Nephron progenitor cell (in vitro differentiated cells): ENCODE measurements around the gene UCKL1.
A peak's percentile ranks its signal among the peaks of the same experiment; 100 is the strongest.
"Not testable (repeated sequence)": the region's sequence is repeated elsewhere in the genome, so short reads cannot be mapped to it uniquely, and the experiment has no call there.

Source experiments
- DNase-seq: peaks from one replicate; pipeline ENCODE4 v3.0.0; 2021
- H3K27ac Mint-ChIP-seq: 2 replicates; pipeline ENCODE4 v1.8.0; 2021; ENCODE audit warnings: mild to moderate bottlenecking, moderate library complexity, mixed read lengths
- H3K27me3 Mint-ChIP-seq: 2 replicates; pipeline ENCODE4 v1.8.0; 2021; ENCODE audit warnings: mild to moderate bottlenecking, low read depth, mixed read lengths; ENCODE audit not compliant: poor library complexity
- H3K36me3 Mint-ChIP-seq: 2 replicates; pipeline ENCODE4 v1.8.0; 2021; ENCODE audit warnings: low read depth, mixed read lengths
- H3K4me1 Mint-ChIP-seq: 2 replicates; pipeline ENCODE4 v1.8.0; 2021; ENCODE audit warnings: mixed read lengths
- H3K4me3 Mint-ChIP-seq: 2 replicates; pipeline ENCODE4 v1.8.0; 2021; ENCODE audit warnings: mild to moderate bottlenecking, moderate library complexity, mixed read lengths
- H3K9me3 Mint-ChIP-seq: 2 replicates; pipeline ENCODE4 v1.8.0; 2021; ENCODE audit warnings: mild to moderate bottlenecking, moderate library complexity, mixed read lengths
- TF ChIP-seq, protein P1 (sequence below): fragments of 200-600 bp; sonication (generic); IDR thresholded peaks from 2 replicates; pipeline ENCODE4 v1.5.0; 2021; ENCODE audit warnings: antibody characterized with exemption

UCKL1 gene

DNA sequence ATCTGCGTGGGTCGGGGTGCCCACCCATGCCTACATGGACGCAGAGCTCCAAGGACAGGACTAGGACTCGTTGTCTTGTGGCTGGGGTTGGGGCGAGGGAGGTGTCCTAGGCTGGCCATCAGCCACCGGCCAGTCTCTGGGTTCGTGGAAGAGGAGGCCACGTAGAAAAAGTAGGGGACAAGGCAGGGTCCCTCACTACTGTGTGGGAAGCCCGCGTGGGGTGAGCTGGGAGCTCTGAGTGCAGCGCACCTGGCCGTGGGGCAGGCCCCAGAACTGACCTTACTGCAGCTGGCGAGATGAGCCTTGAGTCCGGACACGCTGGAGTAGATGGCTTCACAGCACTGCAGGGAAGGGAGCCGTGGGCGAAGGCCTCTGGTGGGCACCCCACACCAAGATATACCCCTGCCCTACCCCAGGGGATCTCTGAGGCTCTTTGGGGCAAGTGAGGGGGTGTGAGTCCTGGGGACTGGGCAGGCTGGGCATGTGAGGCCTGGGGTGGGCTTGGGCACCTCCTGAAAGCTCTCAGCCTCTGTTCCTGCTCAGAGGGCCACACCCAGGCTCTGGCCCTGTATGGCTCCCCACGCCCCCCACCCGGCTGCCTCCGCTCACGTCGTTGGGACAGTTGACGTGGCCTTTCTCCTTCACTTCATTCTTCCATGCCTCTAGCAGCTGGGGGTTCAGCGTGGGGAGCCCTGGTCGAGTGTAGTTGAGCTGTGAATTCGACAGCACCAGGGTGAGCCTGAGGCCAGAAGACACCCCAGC lies 5.6 kb upstream of the UCKL1 start:
- H3K4me1 Mint-ChIP-seq: peaks cover 22% of the 10 kb centered on the region
- no peak overlapping the region for H3K4me3 Mint-ChIP-seq
- peaks cover 4% of the 10 kb centered on the region for H3K9me3 Mint-ChIP-seq
- H3K27me3 Mint-ChIP-seq: peaks cover 3% of the 10 kb centered on the region
- H3K36me3 Mint-ChIP-seq: peaks cover 16% of the 10 kb centered on the region
- TF ChIP-seq, protein P1, sequence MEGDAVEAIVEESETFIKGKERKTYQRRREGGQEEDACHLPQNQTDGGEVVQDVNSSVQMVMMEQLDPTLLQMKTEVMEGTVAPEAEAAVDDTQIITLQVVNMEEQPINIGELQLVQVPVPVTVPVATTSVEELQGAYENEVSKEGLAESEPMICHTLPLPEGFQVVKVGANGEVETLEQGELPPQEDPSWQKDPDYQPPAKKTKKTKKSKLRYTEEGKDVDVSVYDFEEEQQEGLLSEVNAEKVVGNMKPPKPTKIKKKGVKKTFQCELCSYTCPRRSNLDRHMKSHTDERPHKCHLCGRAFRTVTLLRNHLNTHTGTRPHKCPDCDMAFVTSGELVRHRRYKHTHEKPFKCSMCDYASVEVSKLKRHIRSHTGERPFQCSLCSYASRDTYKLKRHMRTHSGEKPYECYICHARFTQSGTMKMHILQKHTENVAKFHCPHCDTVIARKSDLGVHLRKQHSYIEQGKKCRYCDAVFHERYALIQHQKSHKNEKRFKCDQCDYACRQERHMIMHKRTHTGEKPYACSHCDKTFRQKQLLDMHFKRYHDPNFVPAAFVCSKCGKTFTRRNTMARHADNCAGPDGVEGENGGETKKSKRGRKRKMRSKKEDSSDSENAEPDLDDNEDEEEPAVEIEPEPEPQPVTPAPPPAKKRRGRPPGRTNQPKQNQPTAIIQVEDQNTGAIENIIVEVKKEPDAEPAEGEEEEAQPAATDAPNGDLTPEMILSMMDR: no peak
- no peak for DNase-seq
- H3K27ac Mint-ChIP-seq: no peak overlapping the region

DNA sequence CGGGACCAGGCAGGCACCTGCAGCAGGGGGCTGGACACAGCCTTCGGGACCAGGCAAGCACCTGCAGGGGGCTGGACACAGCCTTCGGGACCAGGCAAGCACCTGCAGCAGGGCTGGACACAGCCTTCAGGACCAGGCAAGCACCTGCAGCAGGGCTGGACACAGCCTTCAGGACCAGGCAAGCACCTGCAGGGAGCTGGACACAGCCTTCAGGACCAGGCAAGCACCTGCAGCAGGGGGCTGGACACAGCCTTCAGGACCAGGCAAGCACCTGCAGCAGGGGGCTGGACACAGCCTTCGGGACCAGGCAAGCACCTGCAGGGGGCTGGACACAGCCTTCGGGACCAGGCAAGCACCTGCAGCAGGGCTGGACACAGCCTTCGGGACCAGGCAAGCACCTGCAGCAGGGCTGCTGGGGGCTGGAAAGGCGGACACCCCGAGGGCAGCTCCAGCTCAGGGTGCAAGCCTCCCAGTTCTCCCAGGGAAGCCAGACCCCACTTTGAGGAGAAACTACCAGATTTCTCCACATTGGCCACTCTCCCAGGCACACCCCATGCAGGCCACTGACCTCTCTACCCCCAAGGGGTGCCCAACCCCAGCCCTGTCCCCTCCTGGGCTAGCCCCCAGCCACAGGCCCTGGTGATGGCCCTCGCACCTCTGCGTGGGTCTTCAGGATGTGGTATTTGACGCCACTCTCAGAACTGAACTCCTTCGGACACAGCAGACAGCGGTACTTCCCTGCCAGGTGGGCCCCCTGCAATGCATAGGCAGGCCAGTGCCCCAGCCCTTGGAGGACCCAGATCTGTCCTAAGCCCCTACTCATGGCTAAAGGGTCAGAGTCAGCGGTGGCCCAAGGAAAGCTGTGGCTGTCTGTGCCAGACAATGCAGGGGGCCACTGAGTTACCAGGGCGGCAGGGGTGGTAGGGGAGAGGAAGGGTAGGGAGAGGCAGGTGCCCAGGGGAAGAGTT lies 4.7 kb upstream of the UCKL1 start:
- DNase-seq, H3K9me3 Mint-ChIP-seq, H3K4me3 Mint-ChIP-seq, H3K27ac Mint-ChIP-seq, H3K36me3 Mint-ChIP-seq, H3K27me3 Mint-ChIP-seq: not testable (repeated sequence)
- peaks cover 22% of the 10 kb centered on the region for H3K4me1 Mint-ChIP-seq

DNA sequence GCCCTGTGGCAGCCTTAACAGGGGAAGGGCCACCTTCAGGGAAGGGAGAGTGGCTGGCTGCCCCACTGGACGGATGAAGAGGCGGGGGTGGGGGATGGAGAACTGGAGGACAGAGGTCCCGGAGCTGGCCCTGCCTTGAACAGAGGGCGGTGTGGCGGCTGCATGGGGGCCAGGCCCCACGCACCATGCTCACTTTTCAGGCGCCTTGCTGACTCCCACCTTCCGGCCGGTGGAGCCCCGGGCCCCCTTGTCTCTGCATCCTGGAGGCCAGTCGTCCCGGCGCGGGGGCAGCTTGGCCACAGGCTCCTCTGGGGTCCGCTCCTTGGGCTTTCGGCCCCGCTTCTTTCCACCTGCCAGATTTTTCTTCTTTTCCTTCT lies 3.5 kb upstream of the UCKL1 start:
- Mint-ChIP-seq H3K27ac (no peak overlapping the region), H3K4me3 (no peak overlapping the region), H3K4me1 (peaks cover 26% of the 10 kb centered on the region), H3K36me3 (peaks cover 5% of the 10 kb centered on the region), H3K9me3 (no peaks in the 10 kb centered on the region), H3K27me3 (peaks cover 3% of the 10 kb centered on the region)
- TF ChIP-seq, protein P1: no peak
- DNase-seq: no peak

DNA sequence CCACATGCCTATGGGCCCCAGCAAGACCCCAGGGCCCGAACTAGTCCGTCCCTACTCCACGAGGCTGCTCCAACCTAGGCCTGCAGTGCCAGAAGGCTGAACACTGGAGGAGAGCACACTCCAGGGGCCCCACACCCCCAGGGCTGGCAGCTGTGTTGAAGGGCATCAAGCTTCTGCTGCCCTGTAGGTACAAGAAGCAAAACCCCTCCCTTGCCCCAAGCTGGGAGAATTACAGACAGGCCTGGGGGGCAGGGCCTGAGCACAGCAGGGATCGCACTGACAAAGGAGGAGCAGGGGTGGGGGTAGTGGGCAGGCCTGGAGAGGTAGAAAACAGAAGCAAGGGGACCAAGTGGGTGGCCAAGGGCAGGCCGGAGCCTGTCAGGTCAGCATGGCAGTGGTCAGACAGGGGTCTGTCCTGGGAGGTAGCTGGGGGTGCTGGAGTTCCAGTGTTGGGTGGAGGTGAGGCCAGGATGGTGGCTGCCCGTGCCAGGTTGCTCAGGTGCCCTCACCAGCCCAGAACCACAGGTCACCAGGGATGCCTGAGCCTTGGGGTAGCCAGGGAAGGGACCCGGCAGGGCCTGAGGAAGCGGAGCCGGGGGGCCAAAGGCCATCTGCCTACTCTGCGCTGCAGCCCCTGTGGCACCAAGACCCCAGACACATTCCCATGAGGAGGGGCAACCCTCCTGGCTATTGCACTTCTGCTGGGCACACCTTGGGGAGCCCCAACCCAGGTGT lies 2.9 kb upstream of the UCKL1 start:
- Mint-ChIP-seq H3K36me3 (peaks cover 5% of the 10 kb centered on the region), H3K27me3 (peaks cover 3% of the 10 kb centered on the region), H3K4me1 (peaks cover 32% of the 10 kb centered on the region), H3K9me3 (no peaks in the 10 kb centered on the region), H3K4me3 (no peak overlapping the region), H3K27ac (no peak overlapping the region)
- TF ChIP-seq, protein P1: no peak
- DNase-seq: no peak

DNA sequence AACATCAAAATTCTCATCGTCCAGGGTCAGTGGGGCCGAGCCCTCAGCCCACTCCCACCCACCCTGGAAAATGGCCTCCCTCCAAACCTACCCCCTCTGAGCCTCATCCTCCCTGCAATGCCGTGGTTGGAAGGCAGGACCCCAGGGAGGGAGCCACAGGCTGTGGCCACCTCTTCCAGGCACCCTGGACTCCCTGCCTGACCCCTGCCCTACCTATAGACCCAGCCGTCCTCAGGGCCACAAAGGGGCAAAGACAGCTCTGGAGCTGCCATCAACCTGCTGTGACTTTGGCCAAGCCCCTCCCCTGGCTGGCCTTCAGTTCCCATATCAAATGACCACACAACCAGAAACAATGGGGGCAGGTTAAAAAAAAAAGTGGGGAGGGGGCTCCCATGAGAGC lies 2.3 kb upstream of the UCKL1 start:
- H3K9me3 Mint-ChIP-seq: no peaks in the 10 kb centered on the region
- DNase-seq: no peak
- peaks cover 5% of the 10 kb centered on the region for H3K36me3 Mint-ChIP-seq
- TF ChIP-seq, protein P1: no peak
- H3K4me3 Mint-ChIP-seq: peak overlapping the region; percentile 44
- no peak overlapping the region for H3K27ac Mint-ChIP-seq
- H3K27me3 Mint-ChIP-seq: peaks cover 3% of the 10 kb centered on the region
- H3K4me1 Mint-ChIP-seq: peaks cover 38% of the 10 kb centered on the region
